Measurements from ENCODE around the gene CNOT4.

- TF ChIP-seq POLR2A (IDR thresholded peaks at IDR 0.05) (no peak), CTCF (IDR thresholded peaks at IDR 0.05) (no peak), EP300 (IDR thresholded peaks at IDR 0.05) (no peak)
Observed at GRCh38 chr7:135406918-135407317, 103.0 kb downstream of the CNOT4 start.
